ENCODE measurements around the gene ASPM. TPM values are rescaled to one million over a fixed set of nuclear protein-coding genes. Genes with fewer than 3 reads are reported as not detected.
"Not testable (repeated sequence)": the region's sequence is repeated elsewhere in the genome, so short reads cannot be mapped to it uniquely, and the experiment has no call there.

Gene ASPM
- total and polyA plus RNA-seq, 3 experiments from 2014 or later, result 0.15 to 19.2 (median 18.3) TPM

- no peaks in the 10 kb centered on the region for H3K27me3 ChIP-seq (ENCODE audit: insufficient read depth, low read length, poor library complexity, severe bottlenecking)
- peaks cover 0 to 21% (median 0%) of the 10 kb centered on the region in 3 donors for H3K4me1 Mint-ChIP-seq
- no peak overlapping the region for H3K4me3 Mint-ChIP-seq
- no peak overlapping the region for H3K27ac ChIP-seq (ENCODE audit: low read depth, low read length)
- H3K4me1 ChIP-seq (ENCODE audit: insufficient read depth, low read length), result no peaks in the 10 kb centered on the region
- no peaks in the 10 kb centered on the region for H3K9me3 ChIP-seq (ENCODE audit: low read length)
- CTCF ChIA-PET, result no interaction called here
- DNase-seq, result no peak
- H3K4me3 ChIP-seq (ENCODE audit: low read length), result no peak overlapping the region
- H3K27ac Mint-ChIP-seq, result no peak overlapping the region
- no peaks in the 10 kb centered on the region for H3K9me3 Mint-ChIP-seq
- peaks cover 0 to 3% (median 0%) of the 10 kb centered on the region in 3 donors for H3K36me3 Mint-ChIP-seq
- H3K27me3 Mint-ChIP-seq, result no peaks in the 10 kb centered on the region
- POLR2A ChIA-PET, result no interaction called here
- H3K36me3 ChIP-seq (ENCODE audit: insufficient read depth, low read length), result no peaks in the 10 kb centered on the region
Measured at GRCh38 chr1:197116156-197116555, 30.3 kb downstream of the ASPM start.

- Mint-ChIP-seq H3K4me1 (peaks cover 0 to 16% (median 5%) of the 10 kb centered on the region in 3 donors), H3K9me3 (no peaks in the 10 kb centered on the region), H3K4me3 (no peak overlapping the region), H3K36me3 (peaks cover 0 to under 1% (median 0%) of the 10 kb centered on the region in 3 donors), H3K27me3 (no peaks in the 10 kb centered on the region), H3K27ac (no peak overlapping the region)
- no peak for DNase-seq
- H3K4me1 ChIP-seq (ENCODE audit: insufficient read depth, low read length), result no peaks in the 10 kb centered on the region
- no peak overlapping the region for H3K4me3 ChIP-seq (ENCODE audit: low read length)
- H3K27me3 ChIP-seq (ENCODE audit: insufficient read depth, low read length, poor library complexity, severe bottlenecking), result no peaks in the 10 kb centered on the region
- no peaks in the 10 kb centered on the region for H3K36me3 ChIP-seq (ENCODE audit: insufficient read depth, low read length)
- ChIA-PET CTCF (no interaction called here), POLR2A (no interaction called here)
- H3K27ac ChIP-seq (ENCODE audit: low read depth, low read length), result no peak overlapping the region
- no peaks in the 10 kb centered on the region for H3K9me3 ChIP-seq (ENCODE audit: low read length)
Measured at GRCh38 chr1:197106869-197107268, 39.6 kb downstream of the ASPM start.

DNA sequence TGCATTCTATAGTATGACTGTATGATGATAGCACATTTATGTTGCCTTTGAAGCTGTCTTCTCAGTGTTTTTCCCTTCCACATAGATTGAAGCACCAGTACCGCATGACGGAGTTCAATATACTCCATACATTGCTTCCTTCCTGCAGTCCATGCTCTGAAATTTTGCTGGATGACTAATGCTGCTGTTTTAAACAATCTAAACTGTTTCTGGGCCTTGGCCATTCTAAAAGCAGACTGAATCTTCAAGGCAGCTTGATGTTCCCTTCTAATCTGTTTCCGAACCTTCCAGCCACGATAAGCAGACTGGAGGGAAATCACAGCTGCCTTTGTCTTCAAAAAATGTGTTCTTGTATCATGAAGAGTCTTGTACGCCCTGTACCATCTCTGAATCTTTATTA lies 43.2 kb downstream of the ASPM start:
- no peaks in the 10 kb centered on the region for H3K27me3 ChIP-seq (ENCODE audit: insufficient read depth, low read length, poor library complexity, severe bottlenecking)
- POLR2A ChIA-PET, result no interaction called here
- no peak for DNase-seq
- Mint-ChIP-seq H3K9me3 (no peaks in the 10 kb centered on the region), H3K4me1 (peaks cover 12 to 26% (median 21%) of the 10 kb centered on the region in 3 donors), H3K27ac (no peak overlapping the region), H3K27me3 (no peaks in the 10 kb centered on the region), H3K4me3 (no peak overlapping the region), H3K36me3 (no peaks in the 10 kb centered on the region)
- no peaks in the 10 kb centered on the region for H3K9me3 ChIP-seq (ENCODE audit: low read length)
- CTCF ChIA-PET, result no interaction called here
- H3K4me3 ChIP-seq (ENCODE audit: low read length), result no peak overlapping the region
- no peaks in the 10 kb centered on the region for H3K36me3 ChIP-seq (ENCODE audit: insufficient read depth, low read length)
- no peak overlapping the region for H3K27ac ChIP-seq (ENCODE audit: low read depth, low read length)
- no peaks in the 10 kb centered on the region for H3K4me1 ChIP-seq (ENCODE audit: insufficient read depth, low read length)

GRCh38 chr1:197101978-197102377 lies 44.5 kb downstream of the ASPM start:
- H3K9me3 ChIP-seq (ENCODE audit: low read length), result no peaks in the 10 kb centered on the region
- Mint-ChIP-seq H3K4me3 (no peak overlapping the region), H3K9me3 (no peaks in the 10 kb centered on the region), H3K4me1 (peaks cover 12 to 26% (median 21%) of the 10 kb centered on the region in 3 donors), H3K27me3 (no peaks in the 10 kb centered on the region), H3K36me3 (no peaks in the 10 kb centered on the region), H3K27ac (no peak overlapping the region)
- ChIA-PET CTCF (no interaction called here), POLR2A (no interaction called here)
- DNase-seq, result no peak
- H3K4me1 ChIP-seq (ENCODE audit: insufficient read depth, low read length), result no peaks in the 10 kb centered on the region
- no peaks in the 10 kb centered on the region for H3K36me3 ChIP-seq (ENCODE audit: insufficient read depth, low read length)
- no peaks in the 10 kb centered on the region for H3K27me3 ChIP-seq (ENCODE audit: insufficient read depth, low read length, poor library complexity, severe bottlenecking)
- no peak overlapping the region for H3K4me3 ChIP-seq (ENCODE audit: low read length)
- H3K27ac ChIP-seq (ENCODE audit: low read depth, low read length), result no peak overlapping the region

GRCh38 chr1:197100677-197101076 lies 45.8 kb downstream of the ASPM start:
- CTCF ChIA-PET, result no interaction called here
- H3K4me1 Mint-ChIP-seq, result peaks cover 12 to 33% (median 27%) of the 10 kb centered on the region in 3 donors
- no peak overlapping the region for H3K27ac ChIP-seq (ENCODE audit: low read depth, low read length)
- H3K9me3 ChIP-seq (ENCODE audit: low read length), result no peaks in the 10 kb centered on the region
- no peak overlapping the region for H3K4me3 ChIP-seq (ENCODE audit: low read length)
- no peaks in the 10 kb centered on the region for H3K4me1 ChIP-seq (ENCODE audit: insufficient read depth, low read length)
- peak overlapping the region in 2 of 8 donors; percentile 10 to 18 for H3K27ac Mint-ChIP-seq
- DNase-seq, result no peak
- no peaks in the 10 kb centered on the region for H3K27me3 Mint-ChIP-seq
- peak overlapping the region in 1 of 7 donors; percentile 24 for H3K4me3 Mint-ChIP-seq
- no peaks in the 10 kb centered on the region for H3K36me3 Mint-ChIP-seq
- H3K36me3 ChIP-seq (ENCODE audit: insufficient read depth, low read length), result no peaks in the 10 kb centered on the region
- H3K27me3 ChIP-seq (ENCODE audit: insufficient read depth, low read length, poor library complexity, severe bottlenecking), result no peaks in the 10 kb centered on the region
- POLR2A ChIA-PET, result no interaction called here
- no peaks in the 10 kb centered on the region for H3K9me3 Mint-ChIP-seq

- Mint-ChIP-seq H3K4me1 (peaks cover 12 to 37% (median 27%) of the 10 kb centered on the region in 3 donors), H3K36me3 (no peaks in the 10 kb centered on the region), H3K27me3 (no peaks in the 10 kb centered on the region), H3K9me3 (no peaks in the 10 kb centered on the region), H3K4me3 (no peak overlapping the region), H3K27ac (no peak overlapping the region)
- DNase-seq, result no peak
- Histone ChIP-seq H3K4me3 (ENCODE audit: low read length) (no peak overlapping the region), H3K36me3 (ENCODE audit: insufficient read depth, low read length) (no peaks in the 10 kb centered on the region), H3K27me3 (ENCODE audit: insufficient read depth, low read length, poor library complexity, severe bottlenecking) (no peaks in the 10 kb centered on the region), H3K9me3 (ENCODE audit: low read length) (no peaks in the 10 kb centered on the region), H3K4me1 (ENCODE audit: insufficient read depth, low read length) (no peaks in the 10 kb centered on the region), H3K27ac (ENCODE audit: low read depth, low read length) (no peak overlapping the region)
- ChIA-PET POLR2A (no interaction called here), CTCF (no interaction called here)
Measured at GRCh38 chr1:197099444-197099843, 47.0 kb downstream of the ASPM start.

DNA sequence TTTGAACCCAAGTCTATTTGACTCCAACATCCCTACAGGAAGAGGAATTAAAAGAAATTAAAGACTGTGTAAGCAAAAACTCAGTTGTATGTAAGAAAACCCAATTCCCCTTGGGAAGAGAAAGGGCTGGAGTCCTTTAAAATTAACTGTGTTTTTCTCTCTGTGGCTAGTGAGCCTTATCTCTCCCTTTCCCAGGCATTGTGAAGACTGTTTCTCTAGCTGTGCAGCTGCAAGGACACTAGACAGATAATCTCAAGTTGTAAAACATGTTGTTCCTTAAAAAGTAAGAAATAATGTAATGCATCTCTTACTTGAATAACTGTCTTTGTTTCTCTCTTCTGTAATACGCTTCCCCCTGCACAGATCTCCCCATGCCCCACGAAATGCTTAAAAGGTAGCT lies 49.5 kb downstream of the ASPM start:
- H3K27me3 ChIP-seq (ENCODE audit: insufficient read depth, low read length, poor library complexity, severe bottlenecking); H3K9me3 ChIP-seq (ENCODE audit: low read length); H3K4me1 ChIP-seq (ENCODE audit: insufficient read depth, low read length); H3K9me3 Mint-ChIP-seq; DNase-seq; H3K36me3 ChIP-seq (ENCODE audit: insufficient read depth, low read length); H3K27me3 Mint-ChIP-seq; H3K4me3 ChIP-seq (ENCODE audit: low read length); H3K4me3 Mint-ChIP-seq; POLR2A ChIA-PET; H3K36me3 Mint-ChIP-seq; CTCF ChIA-PET: not testable (repeated sequence)
- H3K27ac ChIP-seq (ENCODE audit: low read depth, low read length), result peak overlapping the region; percentile 7
- H3K4me1 Mint-ChIP-seq, result peaks cover 12 to 35% (median 23%) of the 10 kb centered on the region in 3 donors
- peak overlapping the region in 2 of 8 donors; percentile 52 to 54 for H3K27ac Mint-ChIP-seq

- H3K4me1 ChIP-seq (ENCODE audit: insufficient read depth, low read length), result no peaks in the 10 kb centered on the region
- H3K27ac ChIP-seq (ENCODE audit: low read depth, low read length), result peak overlapping the region; percentile 35
- H3K4me1 Mint-ChIP-seq, result peaks cover 7 to 27% (median 15%) of the 10 kb centered on the region in 3 donors
- no peaks in the 10 kb centered on the region for H3K9me3 Mint-ChIP-seq
- no peak overlapping the region for H3K27ac Mint-ChIP-seq
- no peak overlapping the region for H3K4me3 Mint-ChIP-seq
- no peak for DNase-seq
- H3K36me3 Mint-ChIP-seq, result no peaks in the 10 kb centered on the region
- ChIA-PET CTCF (no interaction called here), POLR2A (no interaction called here)
- no peaks in the 10 kb centered on the region for H3K9me3 ChIP-seq (ENCODE audit: low read length)
- no peaks in the 10 kb centered on the region for H3K27me3 Mint-ChIP-seq
- no peaks in the 10 kb centered on the region for H3K36me3 ChIP-seq (ENCODE audit: insufficient read depth, low read length)
- H3K27me3 ChIP-seq (ENCODE audit: insufficient read depth, low read length, poor library complexity, severe bottlenecking), result no peaks in the 10 kb centered on the region
- no peak overlapping the region for H3K4me3 ChIP-seq (ENCODE audit: low read length)
Measured at GRCh38 chr1:197096137-197096536, 50.3 kb downstream of the ASPM start.

Measured in CD8-positive, alpha-beta memory T cell (primary cell).